NCI-H128 (cell line): ENCODE measurements around the gene MRPL2.

Source experiments
- DNase-seq: peaks from one replicate; lab custom pipeline; 2025; ENCODE audit not compliant: unreplicated experiment; lab: John Stamatoyannopoulos, UW

The MRPL2 gene

DNA sequence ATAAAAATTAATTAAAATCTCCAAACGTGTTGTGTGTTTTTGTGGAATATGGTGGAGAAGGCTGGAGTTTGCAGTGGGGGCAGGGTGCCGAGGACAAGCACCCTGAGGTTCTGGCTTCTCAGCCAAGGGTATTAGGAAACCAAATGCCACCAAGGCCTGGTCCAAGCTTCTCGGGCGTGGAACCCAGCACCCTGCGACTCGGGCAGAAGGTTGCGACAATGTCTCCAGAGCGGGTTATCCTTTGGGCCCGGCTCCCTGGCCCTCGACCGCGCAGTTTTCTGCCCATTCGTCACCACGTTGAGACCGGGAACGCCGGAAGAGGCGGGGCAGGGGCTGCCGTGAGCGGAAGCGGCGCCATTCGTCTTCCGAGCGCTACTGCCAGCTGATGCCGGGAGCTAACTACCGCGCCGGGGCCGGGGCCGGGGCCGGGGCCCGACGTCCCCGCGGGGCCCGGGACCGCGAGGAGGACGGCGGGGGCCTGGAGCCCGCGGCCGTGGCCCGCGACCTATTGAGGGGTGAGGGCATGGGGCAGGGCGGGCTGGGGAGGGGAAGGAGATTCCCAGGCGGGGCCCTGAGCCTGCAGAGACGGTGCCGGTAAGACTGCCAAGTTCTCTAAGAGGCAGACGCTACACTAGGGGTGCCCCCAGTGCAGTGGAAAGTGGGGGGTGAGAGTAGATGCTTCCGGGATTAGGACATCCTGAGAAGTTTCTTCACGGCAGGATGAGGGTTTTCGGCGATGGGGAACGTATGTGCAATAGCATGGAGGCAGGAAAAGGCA is 37.8 kb downstream of the MRPL2 start, which contains the start of gene RRP36:
RRP36 (plus strand) TSS at position 354 of the 778 bp plus-strand sequence; CDS start at position 386, 32 bp downstream.
- DNase-seq = peak; percentile 43

DNA sequence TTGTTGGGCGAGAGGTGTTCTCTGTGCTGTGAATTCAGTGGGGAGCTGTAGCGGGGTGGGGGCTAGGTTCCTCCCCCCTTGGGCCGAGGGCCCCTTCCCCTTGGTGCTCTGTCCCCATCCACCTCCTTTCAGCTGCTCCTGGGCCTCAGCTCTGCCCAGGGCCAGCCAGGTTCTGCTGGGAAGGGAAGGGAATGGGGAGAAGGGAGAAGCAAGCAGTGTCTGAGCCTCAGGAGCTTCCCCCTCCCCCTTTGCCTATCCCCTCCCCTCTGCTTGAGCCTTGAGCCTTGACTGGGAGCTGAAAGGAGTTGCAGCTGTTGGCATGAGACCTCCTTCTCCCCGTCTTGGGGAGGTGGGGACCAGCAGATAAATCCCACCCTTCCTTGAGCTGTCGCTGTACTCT is 38.4 kb downstream of the MRPL2 start:
- DNase-seq = no peak

DNA sequence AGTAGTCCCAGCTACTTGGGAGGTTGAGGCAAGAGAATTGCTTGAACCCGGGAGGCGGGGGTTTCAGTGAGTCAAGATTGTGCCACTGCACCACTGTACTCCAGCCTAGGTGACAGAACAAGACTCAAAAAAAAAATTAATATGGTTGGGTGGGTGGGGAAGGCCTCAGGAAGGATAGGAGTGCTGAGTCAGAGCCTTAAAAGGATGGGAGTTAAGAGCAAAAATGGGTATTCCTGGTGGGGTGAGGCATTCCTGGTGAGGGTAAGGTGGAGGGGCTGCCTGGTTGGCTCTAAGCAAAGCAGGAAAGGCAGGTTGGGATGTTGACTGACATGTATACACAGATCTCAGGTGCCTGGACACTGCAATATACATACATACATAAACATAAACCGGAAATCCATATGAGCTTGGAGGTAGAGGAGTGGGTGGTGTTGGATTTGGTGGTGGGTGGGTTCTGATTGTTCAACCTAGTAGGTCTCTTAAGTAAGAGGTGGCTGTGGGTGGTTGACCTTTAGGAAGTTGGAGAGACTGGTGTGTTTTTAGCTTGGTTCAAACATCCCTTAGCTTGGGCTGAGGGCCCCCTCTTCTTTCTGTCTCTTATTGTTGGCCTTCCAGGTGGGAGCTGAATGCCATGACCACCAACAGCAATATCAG is 39.1 kb downstream of the MRPL2 start:
- no peak for DNase-seq

DNA sequence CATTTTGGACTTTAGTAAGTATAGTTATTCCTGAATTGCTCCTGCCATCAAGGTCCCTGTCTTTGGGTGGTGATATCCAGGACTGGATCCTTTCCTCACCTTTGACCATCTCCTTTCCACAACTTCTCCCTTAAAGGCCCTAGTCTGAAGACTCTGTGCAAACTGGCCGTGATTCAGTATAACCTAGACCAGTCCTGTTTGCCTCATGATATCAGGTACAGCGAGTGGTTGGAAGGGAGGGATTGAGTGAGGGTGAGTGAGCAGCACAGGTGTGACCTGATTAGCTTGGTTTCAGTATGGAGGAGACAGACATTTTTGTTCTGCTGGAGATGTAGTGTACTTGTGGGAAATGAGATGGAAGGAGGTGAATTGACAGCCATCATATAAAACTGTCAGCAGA is 40.1 kb downstream of the MRPL2 start:
- no peak for DNase-seq

DNA sequence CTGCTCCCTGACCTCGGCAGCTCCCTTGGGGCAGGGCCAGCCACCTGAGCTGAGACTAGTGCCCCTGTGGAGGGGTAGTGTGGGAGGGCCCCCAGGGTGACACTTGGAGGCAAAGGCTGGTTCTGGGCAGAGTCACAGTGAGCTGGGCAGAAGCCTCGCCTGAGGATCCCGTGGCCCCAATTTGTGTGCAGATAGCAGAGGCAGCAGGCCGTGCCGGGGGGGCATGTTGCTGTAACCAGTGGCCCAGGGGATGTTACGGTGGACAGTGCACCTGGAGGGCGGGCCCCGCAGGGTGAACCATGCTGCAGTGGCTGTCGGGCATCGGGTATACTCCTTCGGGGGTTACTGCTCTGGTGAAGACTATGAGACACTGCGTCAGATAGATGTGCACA is 42.3 kb downstream of the MRPL2 start:
- no peak for DNase-seq

DNA sequence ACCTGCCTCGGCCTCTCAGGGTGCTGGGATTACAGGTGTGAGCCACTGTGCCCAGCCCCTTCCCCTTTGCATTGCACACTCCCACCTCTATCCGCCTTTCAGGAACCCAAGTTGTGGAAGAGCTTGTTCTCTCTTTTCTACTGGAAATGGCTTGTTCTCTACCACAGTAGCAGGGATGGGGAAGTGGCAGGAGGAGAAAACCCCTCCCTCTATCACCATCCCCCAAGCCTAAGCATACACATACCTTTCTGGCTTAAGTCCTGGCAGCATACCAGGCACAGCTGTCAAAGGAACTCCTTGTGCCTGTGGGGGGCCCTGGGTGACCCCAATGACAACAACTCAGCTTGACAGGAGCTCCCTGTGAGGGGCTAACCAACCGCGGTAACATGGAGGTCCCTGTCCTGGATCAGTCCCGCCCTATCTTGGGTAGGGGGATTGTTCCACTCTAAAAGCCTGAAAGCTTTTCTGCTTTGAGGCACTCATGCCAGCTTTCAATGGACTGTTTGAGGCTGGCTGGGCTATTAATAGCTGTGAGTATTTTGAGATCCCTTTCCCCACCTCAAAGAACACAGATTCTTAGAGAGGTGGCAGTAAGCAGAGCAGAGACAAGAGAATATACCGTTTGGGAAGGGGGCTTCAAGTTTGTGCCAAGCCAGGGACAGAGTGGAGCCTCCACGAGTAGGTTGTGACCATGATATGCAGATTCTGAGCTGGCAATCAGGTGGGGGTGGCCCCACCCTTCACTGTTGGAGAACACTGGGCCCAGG is 42.9 kb downstream of the MRPL2 start:
- no peak for DNase-seq

DNA sequence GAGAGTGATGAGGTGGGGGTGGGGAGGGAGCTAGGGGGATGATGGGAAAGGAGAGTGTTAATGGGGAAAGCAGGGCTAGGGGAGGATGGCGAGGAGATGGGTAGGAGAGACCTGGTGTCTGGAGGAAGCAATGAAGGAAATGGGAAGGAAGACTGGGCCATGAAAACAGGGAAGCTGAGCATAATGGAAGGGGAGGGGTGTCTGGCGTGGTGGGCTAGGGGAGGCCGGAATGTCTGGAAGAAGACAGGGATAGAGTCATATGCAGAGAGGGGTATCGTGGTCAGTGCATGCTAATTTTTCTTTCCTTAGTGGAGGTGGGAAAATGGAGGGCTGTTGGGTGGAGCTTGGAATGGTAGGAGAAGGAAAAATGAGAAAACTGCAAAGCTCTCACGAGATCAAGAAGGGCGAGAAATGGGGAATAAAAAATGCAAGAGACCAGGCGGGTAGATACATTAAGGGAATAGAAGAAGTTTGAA is 44.8 kb downstream of the MRPL2 start:
- DNase-seq = no peak

DNA sequence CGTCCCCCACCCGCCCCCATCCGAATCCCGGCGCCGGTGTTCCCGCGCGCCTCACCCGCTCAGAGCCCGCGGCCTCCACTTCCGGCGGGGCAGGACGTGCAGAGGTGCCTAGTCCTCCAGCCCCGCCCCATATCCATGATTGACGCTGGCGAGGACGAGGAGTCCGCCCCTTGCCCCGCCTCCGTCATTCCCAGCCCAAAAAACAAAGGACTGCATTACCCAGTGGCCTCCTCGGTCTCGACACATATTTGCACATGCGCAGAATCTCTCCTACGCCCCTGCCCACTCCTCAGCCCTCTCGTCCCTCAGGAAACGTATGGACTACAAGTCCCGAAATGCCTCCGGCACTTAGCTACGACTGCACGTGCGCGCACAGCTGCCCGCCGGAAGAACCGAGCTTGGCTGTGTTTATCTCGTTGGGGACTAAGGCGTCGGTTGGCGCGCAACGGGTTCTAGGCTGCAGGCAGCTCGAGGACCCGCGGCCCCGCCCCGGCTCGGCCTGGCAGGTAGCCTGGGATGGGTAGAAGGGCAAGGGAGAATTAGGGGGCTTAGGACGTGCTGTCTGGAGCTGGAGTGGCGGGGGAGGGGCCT is 45.3 kb downstream of the MRPL2 start, which contains the start of the genes KLHDC3 and MEA1:
KLHDC3 (plus strand) TSS at position 407 of the 591 bp plus-strand sequence. CDS start 2,944 bp downstream, outside the sequence.
MEA1 (minus strand) TSS at position 104 of the 591 bp plus-strand sequence. CDS start 133 bp downstream, outside the sequence.
- peak; percentile 98 for DNase-seq

DNA sequence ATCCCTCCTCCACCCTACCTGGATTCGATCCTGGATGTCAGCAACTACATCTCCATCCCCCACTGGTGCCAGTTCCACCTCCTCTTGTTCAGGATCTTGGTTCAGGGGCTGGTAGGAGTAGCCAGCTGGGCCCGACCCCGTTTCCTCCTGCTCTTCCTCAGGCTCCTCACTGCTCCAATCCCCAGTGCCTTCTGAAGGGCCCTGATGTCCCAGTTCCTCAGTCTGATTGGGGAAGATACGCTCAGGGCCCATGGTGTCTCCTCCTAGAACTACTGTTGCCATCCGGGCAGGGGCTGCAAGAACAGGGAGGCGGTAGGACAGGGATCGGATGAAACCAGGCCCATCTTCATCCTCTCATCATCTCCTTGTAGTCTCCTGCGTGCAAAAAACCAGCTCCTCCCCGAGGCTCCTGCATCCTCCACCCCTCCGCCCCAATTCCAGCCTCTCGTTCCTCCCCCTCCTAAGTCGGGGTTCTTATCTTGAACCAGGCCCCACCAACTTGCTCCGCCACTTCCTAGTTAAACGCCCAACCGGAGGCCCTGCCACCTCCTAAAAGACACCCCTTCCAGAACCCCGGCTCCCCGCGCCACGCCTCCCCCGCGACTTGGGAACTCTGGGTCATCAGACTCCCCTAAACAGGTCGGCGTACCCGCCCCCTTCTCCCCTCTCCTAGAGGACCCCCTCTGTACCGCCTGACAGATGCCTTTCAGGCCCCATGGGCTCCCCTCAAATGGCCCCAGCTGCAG is 46.0 kb downstream of the MRPL2 start:
- no peak for DNase-seq

DNA sequence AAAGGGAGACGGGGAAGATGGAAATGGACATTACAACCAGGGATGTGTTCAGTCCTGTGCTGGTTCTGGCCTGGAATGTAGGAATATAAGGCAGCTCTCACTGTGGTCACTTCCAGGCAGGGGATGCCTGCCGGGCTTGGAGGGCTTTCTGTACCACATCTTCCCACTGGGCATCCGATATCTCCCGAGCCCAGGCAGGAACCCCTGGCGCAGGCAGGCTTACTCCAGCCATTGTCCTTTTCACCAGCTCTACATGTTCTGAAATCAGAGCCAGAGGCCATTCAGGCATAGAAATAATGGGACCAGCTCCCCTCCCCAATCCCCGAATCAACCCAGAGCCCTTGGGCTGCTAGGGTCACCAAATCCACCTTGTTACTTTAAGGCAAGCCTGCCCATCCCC is 46.9 kb downstream of the MRPL2 start:
- no peak for DNase-seq

DNA sequence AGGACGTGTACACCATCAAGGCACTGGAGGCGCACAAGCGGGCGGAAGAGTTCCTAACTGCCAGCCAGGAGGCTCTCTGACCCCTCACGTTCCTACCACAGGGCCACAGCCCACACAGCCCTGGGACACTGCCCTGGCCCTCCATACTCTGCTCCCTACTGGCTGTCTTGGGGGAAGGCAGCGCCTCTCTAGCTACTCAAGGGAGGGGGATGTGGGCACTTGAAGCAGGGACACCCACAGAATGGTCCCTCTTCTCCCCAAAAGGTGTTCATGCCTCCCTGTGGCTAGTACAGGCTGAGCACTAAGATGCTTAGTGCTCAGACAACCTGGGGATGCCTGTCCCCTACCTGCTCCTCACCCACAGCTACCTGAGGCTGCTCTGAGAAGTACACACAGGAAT is 48.0 kb downstream of the MRPL2 start:
- DNase-seq = no peak

DNA sequence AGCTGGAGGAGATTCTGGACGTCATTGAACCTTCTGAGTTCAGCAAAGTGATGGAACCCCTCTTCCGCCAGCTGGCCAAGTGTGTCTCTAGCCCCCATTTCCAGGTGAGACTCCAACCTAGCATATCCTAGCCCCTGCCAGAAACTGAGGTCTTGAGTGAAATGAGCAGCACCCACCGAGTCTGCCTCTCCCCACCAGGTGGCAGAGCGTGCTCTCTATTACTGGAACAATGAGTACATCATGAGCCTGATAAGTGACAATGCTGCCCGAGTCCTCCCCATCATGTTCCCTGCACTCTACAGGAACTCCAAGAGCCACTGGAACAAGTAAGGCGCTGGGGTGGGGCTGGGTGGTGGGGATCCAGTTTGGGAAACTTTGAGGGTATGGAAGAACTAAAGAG is 50.1 kb downstream of the MRPL2 start:
- no peak for DNase-seq

DNA sequence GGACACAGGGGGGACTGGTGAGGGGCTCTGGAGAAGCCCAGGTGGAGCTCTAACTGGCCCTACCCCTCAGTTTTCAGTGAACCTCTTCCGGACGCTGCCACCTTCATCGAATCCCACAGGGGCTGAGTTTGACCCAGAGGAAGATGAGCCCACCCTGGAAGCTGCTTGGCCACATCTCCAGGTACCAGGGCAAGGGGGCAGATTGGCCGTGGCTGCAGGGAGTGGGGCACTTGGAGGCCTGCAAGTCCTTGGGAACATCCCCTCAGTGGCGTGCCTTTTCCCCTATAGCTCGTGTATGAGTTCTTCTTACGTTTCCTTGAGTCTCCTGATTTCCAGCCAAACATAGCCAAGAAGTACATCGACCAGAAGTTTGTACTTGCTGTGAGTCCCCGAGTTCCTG is 52.1 kb downstream of the MRPL2 start:
- DNase-seq = no peak

DNA sequence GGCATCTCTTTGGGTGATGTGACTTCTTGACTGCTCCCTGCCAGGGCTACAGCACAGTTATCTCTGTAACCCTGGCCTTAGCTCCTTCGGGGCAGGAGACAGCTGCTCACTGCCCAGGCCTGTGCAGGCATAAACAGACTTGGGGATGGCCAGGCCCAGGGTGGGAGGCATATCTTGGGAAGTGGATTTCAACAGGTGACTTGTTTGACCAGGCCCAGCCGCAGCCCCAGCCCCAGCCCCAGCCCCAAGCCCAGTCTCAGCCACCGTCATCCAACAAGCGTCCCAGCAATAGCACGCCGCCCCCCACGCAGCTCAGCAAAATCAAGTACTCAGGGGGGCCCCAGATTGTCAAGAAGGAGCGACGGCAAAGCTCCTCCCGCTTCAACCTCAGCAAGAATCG is 53.0 kb downstream of the MRPL2 start:
- DNase-seq = no peak

DNA sequence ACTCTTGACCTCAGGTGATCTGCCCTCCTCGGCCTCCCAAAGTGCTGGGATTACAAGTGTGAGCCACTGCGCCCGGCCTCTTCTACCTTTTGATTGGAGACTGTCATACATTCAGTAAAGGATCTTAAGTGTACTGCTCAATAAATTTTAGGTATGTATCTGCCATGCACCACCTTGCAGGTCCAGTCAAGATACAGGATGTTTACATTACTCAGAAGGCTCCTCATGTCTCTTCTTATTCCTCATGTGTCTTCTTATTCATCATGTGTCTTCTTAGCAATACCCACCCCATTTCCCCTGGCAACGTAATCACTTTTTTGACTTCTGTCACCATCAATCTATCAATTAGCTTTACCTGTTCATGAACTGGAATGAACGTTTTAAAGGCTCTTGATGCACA is 53.4 kb downstream of the MRPL2 start:
- no peak for DNase-seq
